IPS DF 6.9 (cell line): ENCODE data around the gene TPP1.
A peak's percentile ranks its signal among the peaks of the same experiment; 100 is the strongest.

Source experiments
- DNase-seq: peaks from one replicate; pipeline ENCODE4 v3.0.0-alpha.2; 2013; ENCODE audit warnings: low read depth, low spot score
- H3K27ac ChIP-seq: one replicate; pipeline ENCODE4 v1.5.1; 2013; ENCODE audit warnings: low read length, control low read depth
- H3K27me3 ChIP-seq: 2 replicates; pipeline ENCODE4 v1.6.1; 2013; ENCODE audit warnings: mild to moderate bottlenecking, low read length; ENCODE audit not compliant: control insufficient read depth, insufficient read depth
- H3K36me3 ChIP-seq: 2 replicates; pipeline ENCODE4 v1.6.1; 2013; ENCODE audit warnings: low read length; ENCODE audit not compliant: control insufficient read depth, insufficient read depth
- H3K4me1 ChIP-seq: 2 replicates; pipeline ENCODE4 v1.6.1; 2013; ENCODE audit warnings: low read length; ENCODE audit not compliant: control insufficient read depth, insufficient read depth
- H3K4me3 ChIP-seq: 2 replicates; pipeline ENCODE4 v1.5.1; 2013; ENCODE audit warnings: mild to moderate bottlenecking, low read length
- H3K9me3 ChIP-seq: 2 replicates; pipeline ENCODE4 v1.6.1; 2013; ENCODE audit warnings: low read length, inconsistent platforms; ENCODE audit not compliant: control insufficient read depth, insufficient read depth
- WGBS: extraction: QIAGEN DNeasy Blood & Tissue Kit; methylation state at CpG from one replicate; pipeline ENCODE4 v1.1.7; 2013; ENCODE audit warnings: mixed read lengths, missing lambda C conversion rate; ENCODE audit not compliant: insufficient read length, insufficient coverage; 5-methylcytosine and 5-hydroxymethylcytosine counted together

The TPP1 gene

GRCh38 chr11:6635082-6635932 is 16.1 kb upstream of the TPP1 start:
- no peak for DNase-seq
- Histone ChIP-seq H3K4me1 (0 out of 2 replicates have a peak, but pooled peaks cover 1% of the 10 kb centered on the region), H3K36me3 (no peaks in the 10 kb centered on the region), H3K27ac (no peak overlapping the region), H3K9me3 (no peaks in the 10 kb centered on the region), H3K4me3 (no peak overlapping the region), H3K27me3 (peaks cover 10% of the 10 kb centered on the region; the same call in 1 of the 2 replicates)
- no CpG with 5 or more reads among the region's 10 CpGs for WGBS

- WGBS: no CpG with 5 or more reads among the region's 1 CpG
- no peak for DNase-seq
- no peaks in the 10 kb centered on the region for H3K36me3 ChIP-seq
- peaks cover 15% of the 10 kb centered on the region; the same call in 1 of the 2 replicates for H3K27me3 ChIP-seq
- no peak overlapping the region for H3K4me3 ChIP-seq
- peaks cover 4% of the 10 kb centered on the region; the same call in 1 of the 2 replicates for H3K4me1 ChIP-seq
- no peaks in the 10 kb centered on the region for H3K9me3 ChIP-seq
- H3K27ac ChIP-seq: no peak overlapping the region
These were observed 15.3 kb upstream of the TPP1 start for GRCh38 chr11:6634534-6634933.

- no CpG with 5 or more reads among the region's 16 CpGs for WGBS
- no peak for DNase-seq
- Histone ChIP-seq H3K27me3 (peaks cover 16% of the 10 kb centered on the region; the same call in 1 of the 2 replicates), H3K27ac (no peak overlapping the region), H3K36me3 (no peaks in the 10 kb centered on the region), H3K4me3 (no peak overlapping the region), H3K9me3 (no peaks in the 10 kb centered on the region), H3K4me1 (peaks cover 4% of the 10 kb centered on the region; the same call in 1 of the 2 replicates)
These were observed 14.5 kb upstream of the TPP1 start for GRCh38 chr11:6633422-6634408.

- Histone ChIP-seq H3K4me3 (no peak overlapping the region), H3K27ac (no peak overlapping the region), H3K36me3 (no peaks in the 10 kb centered on the region), H3K4me1 (peaks cover 4% of the 10 kb centered on the region; the same call in 1 of the 2 replicates), H3K9me3 (no peaks in the 10 kb centered on the region), H3K27me3 (peaks cover 16% of the 10 kb centered on the region; the same call in 1 of the 2 replicates)
- no peak for DNase-seq
- WGBS: no CpG with 5 or more reads among the region's 29 CpGs
These were observed 13.2 kb upstream of the TPP1 start for GRCh38 chr11:6632116-6633073.

- Histone ChIP-seq H3K4me3 (no peak overlapping the region), H3K36me3 (no peaks in the 10 kb centered on the region), H3K27me3 (peaks cover 16% of the 10 kb centered on the region; the same call in 1 of the 2 replicates), H3K9me3 (no peaks in the 10 kb centered on the region), H3K27ac (no peak overlapping the region), H3K4me1 (peaks cover 4% of the 10 kb centered on the region; the same call in 1 of the 2 replicates)
- WGBS: no CpG with 5 or more reads among the region's 11 CpGs
- no peak for DNase-seq
These were observed 12.2 kb upstream of the TPP1 start for GRCh38 chr11:6631361-6631890.

GRCh38 chr11:6630632-6631291 is 11.5 kb upstream of the TPP1 start:
- no CpG with 5 or more reads among the region's 28 CpGs for WGBS
- H3K36me3 ChIP-seq: peaks cover 4% of the 10 kb centered on the region; the same call in 1 of the 2 replicates
- peaks cover 4% of the 10 kb centered on the region; the same call in 1 of the 2 replicates for H3K4me1 ChIP-seq
- peak overlapping the region; percentile 22; the same call in 1 of the 2 replicates for H3K4me3 ChIP-seq
- H3K9me3 ChIP-seq: no peaks in the 10 kb centered on the region
- DNase-seq: no peak
- no peak overlapping the region for H3K27ac ChIP-seq
- peaks cover 16% of the 10 kb centered on the region; the same call in 1 of the 2 replicates for H3K27me3 ChIP-seq

- Histone ChIP-seq H3K27me3 (peaks cover 16% of the 10 kb centered on the region; the same call in 1 of the 2 replicates), H3K4me3 (peak overlapping the region; percentile 22; the same call in 1 of the 2 replicates), H3K4me1 (peaks cover 4% of the 10 kb centered on the region; the same call in 1 of the 2 replicates), H3K27ac (no peak overlapping the region), H3K36me3 (peaks cover 5% of the 10 kb centered on the region; the same call in 1 of the 2 replicates), H3K9me3 (no peaks in the 10 kb centered on the region)
- WGBS: no CpG with 5 or more reads among the region's 102 CpGs
- DNase-seq: no peak
These were observed 10.8 kb upstream of the TPP1 start for GRCh38 chr11:6629892-6630631.

GRCh38 chr11:6629573-6629891 is 10.3 kb upstream of the TPP1 start:
- DNase-seq: no peak
- WGBS: no CpG with 5 or more reads among the region's 24 CpGs
- Histone ChIP-seq H3K4me3 (peak overlapping the region; percentile 22; the same call in 1 of the 2 replicates), H3K36me3 (peaks cover 5% of the 10 kb centered on the region; the same call in 1 of the 2 replicates), H3K27me3 (peaks cover 16% of the 10 kb centered on the region; the same call in 1 of the 2 replicates), H3K9me3 (no peaks in the 10 kb centered on the region), H3K4me1 (peaks cover 4% of the 10 kb centered on the region; the same call in 1 of the 2 replicates), H3K27ac (no peak overlapping the region)
